Measurements from ENCODE around the gene GNAI2.
"Not testable (repeated sequence)": the region's sequence is repeated elsewhere in the genome, so short reads cannot be mapped to it uniquely, and the experiment has no call there.

GNAI2 gene

DNA sequence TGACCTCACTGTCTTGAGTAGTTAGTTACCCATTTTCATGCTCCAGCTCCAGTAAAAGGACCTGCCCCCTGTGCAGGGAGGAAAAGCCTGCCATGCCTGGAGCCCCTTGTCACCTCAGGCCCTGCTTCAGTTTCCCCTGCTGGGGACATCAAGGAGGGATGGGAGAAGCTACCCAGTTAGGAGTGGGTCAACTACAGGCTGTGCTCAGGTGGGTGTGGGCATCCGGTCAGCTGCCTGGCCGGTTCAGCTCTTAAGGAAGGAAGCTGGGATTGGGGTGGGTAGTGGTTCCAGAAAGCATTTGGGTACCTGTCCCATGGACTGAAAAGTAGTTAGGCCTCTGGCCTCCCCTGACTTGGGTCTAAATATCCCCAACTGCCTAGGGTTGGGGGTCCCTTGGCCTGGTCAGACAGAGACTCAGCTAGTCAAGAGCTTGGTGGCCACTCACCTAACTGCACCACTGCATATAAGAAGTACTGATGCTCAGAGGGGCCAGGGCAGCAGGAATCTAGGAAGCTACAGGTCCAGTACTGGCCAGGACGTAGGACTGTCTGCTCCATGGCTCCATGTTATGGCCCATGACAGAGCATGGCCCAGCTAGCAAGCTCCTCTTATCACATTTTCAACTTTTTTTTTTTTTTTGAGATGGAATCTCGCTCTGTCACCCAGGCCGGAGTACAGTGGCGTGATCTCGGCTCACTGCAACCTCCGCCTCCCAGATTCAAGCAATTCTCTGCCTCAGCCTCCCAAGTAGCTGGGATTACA is 43.4 kb downstream of the GNAI2 start:
- no peak for DNase-seq

DNA sequence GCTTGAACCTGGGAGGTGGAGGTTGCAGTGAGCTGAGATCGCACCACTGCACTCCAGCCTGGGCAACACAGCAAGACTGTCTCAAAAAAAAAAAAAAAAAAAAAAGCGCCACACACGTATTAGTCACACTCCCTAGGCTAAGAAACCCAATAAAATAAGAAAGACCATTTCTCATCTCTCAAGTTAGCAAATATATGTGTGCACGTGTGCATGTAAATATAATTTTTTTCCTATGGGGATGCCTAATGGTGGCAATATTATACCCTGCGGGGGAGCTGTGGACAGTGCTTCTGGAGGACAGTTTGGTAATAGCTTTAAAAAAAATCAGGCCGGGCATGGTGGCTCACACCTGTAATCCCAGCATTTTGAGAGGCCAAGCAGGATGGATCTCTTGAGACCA is 48.1 kb downstream of the GNAI2 start:
- DNase-seq, result not testable (repeated sequence)

DNA sequence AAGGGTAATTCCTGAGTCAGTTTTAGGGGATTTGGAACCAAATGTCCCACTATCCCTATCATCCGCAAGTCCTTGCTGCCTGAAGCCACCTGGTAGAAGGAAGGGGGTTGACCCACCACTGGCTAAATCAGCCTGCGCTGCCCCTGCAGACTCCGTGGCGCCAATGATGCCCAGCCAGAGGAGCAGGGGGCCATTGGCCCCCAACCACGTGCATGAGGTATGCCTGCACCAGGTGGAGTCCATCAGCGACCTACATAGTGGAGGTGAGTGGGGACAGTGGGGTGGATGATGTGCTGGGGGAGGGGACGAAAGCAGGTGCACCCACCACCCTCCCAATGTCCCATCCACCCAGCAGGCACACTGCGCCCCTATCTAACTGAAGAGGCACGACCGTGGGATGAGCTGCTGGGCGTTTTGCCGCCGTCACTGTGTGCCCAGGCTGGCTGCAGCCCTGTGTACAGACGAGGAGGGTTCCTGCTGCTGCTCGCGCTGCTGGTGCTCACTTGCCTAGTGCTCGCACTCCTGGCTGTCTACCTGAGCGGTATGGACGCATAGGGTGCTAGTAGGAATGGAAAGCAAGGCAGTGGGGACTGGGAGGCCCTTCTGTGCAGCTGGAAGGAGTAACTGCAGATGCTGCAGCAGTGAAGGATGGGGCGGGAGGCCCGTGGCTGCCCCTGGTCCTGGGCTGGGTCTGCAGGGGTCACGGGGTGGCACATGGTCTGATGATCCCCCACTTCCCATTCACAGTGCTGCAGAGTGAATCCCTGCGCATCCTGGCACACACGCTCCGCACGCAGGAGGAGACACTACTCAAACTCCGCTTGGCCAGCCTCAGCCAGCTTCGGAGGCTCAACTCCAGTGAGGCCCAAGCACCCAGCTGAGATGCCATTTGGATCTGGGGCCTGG is 50.6 kb downstream of the GNAI2 start:
- no peak for DNase-seq

DNA sequence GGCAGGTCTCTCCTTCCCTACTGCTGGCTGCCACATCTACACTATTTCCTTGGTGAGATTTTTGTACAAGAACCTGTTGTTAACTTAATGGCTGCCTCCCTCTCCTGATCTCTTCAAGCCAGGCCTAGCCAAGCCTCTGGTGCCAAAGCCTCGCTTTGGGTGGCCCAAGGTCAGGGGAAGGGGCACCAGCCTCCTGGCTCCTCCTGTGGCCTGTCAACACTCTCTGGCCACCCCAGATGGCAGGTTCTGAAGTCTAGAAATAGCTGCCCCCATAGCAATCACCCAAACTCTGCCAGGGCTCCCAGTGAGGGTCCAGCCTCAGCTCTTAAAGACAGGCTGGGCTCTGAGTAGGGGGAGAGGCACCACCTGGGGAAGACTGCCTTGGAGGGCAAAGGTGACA is 51.3 kb downstream of the GNAI2 start:
- DNase-seq, result no peak

DNA sequence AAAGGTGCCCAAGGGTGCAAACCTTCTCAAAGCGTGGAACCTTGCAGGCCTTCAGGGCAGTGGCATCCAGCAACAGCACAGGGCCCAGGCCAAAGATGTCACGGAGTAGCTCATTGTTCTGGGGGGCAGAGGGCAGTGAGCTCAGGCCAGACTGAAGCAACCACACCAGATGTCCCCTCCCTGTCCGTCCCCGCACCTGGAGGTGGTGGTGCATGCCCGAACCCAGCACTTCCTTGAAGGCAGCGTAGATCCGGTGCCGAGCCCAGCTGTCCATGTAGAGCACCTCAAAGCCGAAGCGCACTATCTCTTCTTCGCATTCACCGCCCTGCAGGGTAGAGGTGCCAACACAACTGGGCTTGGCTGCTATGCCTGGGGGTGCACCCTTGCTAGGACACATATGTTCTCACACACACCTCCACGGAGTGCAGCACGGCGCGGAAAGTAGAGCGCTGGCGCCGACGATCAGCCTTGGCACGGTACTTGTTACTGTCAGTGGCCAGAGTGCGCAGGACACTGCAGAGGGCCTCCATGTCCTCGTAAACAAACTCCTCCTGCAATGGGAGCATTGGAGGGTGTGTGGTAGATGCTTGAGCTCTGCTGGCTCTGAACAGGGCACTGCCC is 52.5 kb downstream of the GNAI2 start:
- no peak for DNase-seq

GRCh38 chr3:50289130-50289529 is 53.1 kb downstream of the GNAI2 start:
- no peak for DNase-seq

DNA sequence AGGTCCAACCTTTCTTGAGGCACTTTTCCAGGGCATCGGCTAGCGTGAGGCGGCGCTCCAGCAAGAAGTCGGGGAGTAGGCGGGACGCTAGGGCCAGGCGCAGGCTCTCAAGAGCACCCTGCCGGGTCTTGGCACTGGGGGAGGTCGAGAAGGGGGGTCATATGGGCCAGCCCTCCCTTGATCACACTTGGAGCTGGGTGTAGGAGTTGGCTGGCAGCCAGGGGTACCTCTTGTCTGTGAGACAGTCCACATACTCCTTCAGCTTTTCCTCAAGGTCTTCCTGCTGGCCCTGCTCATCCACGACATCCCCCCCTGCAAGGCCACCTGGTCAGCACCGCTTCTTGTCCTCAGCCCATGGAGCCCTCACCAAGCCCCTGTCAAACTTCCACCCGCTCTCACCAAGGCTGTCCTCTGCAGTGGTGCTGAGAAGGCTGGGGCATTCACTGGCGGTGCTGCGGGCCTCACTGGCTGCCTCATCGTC is 54.2 kb downstream of the GNAI2 start:
- DNase-seq, result no peak

GRCh38 chr3:50292159-50293078 is 56.4 kb downstream of the GNAI2 start, which contains the start of gene IFRD2:
IFRD2 (minus strand) TSS chr3:50292429; CDS start chr3:50292274, 155 bp downstream.
- DNase-seq, result peak; percentile 85 to 99 (median 94)

DNA sequence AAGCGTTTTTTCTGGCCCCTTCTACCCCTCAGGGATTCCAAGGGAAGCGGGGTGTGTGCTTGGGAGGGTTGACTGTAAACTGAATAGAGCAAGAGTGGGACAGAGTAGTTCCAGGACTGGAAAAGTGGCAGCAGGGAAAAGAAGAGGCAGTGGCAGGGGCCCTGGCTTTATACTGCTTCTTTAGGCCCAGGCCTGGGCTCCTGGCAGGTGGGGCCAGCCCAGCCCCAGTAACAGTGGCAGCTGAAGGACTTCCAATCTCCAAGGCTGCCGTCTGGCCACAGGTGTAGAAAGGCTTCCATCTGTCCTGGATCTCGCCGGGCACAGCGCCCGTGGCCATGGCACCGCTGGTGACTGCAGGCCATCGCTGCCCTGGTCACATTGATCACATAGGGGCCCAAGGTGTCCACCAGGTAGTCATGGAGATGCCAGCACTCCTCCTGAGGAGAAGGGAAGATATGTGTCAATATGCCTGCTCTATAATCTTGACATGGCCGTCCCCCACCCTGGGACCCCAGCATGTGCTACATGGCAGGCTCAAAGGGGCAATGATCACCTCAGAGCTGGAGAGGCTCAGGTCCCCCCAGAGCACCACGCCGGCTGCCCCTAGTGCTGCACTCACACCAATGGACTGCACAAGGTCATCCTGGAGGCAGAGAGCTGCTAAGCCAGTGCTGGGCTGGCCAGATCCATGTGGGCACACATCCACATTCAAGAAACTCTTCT is 57.2 kb downstream of the GNAI2 start:
- DNase-seq, result no peak

DNA sequence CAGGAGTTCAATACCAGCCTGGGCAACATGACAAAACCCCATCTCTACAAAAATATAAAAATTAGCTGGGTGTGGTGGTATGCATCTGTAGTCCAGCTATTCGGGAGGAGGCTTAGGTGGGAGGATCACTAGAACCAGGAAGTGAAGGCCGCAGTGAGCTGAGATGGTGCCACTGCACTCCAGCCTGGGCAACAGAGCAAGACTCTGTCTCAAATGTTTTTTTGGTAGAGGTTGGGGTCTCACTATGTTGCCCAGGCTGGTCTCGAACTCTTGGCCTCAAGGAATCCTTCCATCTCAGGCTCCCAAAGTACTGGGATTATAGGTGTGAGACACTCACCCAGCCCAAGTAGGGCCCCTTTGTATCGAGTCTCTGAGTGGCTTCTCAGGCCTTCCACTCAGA is 58.1 kb downstream of the GNAI2 start:
- no peak for DNase-seq

DNA sequence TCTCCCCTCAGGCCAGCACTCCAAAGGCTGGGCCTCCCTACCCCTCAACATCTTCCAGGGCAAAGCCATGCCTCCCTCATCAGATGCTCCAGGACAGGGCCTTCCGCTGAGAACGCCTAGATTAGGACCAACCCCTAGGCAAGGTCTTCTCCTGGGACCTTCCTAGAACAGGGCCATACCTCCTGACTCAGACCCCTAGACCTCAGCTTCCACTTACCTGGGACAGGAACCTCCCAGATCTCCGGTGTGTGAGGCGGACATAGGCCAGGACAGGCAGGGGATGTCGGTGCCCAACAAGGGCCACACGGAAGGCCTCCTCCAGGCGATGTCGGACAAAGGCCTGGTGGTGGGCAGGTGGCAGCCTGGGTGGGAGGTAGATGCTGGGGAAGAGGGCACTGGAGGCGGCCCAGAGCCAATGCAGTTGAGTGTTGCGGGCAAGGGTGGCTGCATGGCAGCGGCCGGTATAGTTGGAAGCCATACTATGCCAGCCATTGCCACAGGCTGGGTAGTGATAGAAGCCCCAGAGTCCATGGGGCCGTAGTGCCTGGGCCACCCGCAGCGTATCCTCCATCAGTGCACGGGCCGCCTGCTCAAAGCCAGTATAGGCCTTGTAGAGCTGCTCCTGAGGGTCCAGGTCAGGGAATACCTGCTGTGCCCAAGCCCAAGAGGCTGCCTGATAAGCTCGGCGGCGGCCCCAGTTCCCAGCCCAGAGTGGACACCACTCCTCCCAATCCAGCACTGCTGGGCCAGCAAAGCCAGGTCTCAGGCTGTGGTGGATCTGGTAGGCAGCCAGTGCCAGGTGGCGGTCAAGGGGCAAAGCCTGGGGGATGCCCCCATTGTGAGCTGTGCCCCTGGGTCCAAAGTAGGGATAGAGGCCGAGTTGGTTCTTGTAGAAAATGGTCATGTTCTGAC is 58.7 kb downstream of the GNAI2 start:
- DNase-seq, result no peak

GRCh38 chr3:50295553-50296431 is 59.8 kb downstream of the GNAI2 start:
- no peak for DNase-seq

DNA sequence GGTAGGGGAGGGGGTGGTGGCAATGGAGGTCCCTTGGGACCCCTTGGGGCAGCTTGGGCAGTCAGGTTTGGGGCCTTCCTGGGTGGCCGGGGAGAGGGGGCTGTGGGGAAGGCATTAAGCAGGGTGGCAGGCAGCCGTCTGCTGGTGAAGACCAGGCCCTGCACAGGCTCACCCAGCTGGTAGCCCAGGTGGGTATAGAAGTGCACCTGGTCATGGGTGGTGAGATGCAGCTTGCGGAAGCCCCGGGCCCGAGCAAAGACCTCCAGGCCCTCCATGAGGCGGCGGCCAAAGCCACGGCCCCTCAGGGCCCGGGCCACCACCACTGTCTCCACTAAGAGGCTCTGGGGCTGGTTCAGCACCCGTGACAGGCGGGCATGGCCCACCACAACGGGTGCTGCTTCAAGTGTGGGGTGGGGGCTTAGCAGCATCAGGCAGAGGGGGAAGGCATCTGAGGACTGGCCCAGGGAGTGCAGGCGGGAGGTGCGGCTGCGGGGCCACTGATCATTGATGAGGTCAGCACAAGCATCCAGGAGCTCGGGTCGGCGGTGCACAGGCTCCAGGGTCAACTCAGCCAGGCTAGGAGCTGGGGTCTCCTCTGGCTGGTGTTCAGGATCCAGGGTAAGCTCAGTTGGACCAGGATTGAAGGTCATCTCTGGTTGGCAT is 60.8 kb downstream of the GNAI2 start:
- DNase-seq, result no peak

GRCh38 chr3:50297384-50297775 is 61.4 kb downstream of the GNAI2 start:
- no peak for DNase-seq

DNA sequence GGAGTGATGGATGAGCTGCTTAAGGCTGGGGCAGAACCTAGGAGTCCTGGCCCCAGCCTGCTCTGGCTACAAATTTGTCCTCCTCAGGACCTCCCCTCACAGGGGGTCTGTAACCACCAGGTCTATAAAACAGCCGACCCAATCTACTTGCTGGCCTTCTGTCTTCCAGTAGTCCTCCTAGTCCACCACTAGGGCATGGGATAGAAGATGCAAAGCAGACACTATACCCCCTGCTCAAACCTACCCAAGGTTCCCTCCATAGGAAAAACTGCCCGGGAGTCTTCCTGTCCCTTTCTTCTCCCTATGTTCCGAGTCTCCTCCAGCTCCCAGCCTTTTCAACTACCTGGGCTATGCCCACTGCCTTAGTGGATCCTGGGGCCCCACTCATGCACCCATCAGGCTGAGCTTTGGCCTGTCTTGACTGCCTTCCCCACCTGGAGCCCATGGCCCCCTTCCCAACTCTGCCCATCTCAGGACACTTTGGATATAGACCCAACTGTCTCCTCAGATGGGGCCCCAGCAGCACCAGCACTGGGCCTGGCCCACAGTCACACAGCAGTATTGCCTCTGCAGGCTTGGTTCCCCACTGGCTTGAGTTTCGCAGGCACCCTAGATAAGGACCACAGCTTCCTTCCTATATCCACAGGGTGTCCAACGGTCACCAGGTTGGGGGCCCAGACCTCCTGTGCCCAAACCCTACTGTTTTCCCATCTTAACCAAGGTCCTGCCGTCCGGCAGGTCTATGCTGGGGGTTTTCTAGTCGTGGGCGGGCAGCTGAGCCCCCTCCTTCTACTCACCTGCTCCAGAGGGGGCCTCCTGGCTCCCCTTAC is 62.1 kb downstream of the GNAI2 start:
- DNase-seq, result no peak

- DNase-seq, result peak; percentile 96 to 100 (median 99)
Measured at GRCh38 chr3:50298836-50299637, 63.0 kb downstream of the GNAI2 start, which contains the start of the genes HYAL3 and NAA80. HYAL3 (minus strand) TSS chr3:50299405; CDS start chr3:50295602, 3,803 bp downstream. NAA80 (minus strand) TSS chr3:50299405; CDS start chr3:50297463, 1,942 bp downstream.

DNA sequence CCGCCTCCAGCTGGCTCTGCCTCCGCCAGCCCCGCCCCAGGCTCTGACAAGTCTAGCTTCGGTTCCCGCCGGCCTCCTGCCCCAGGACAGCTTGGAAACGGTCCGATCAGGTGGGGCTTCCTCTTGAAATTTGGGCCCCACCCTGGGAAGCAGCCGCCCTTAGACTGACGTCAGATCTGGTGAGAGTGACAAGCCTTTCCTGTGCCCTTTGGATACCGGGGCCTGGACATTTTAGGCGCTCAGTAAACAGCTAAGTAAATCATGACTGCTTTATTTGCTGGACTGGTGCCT is 63.6 kb downstream of the GNAI2 start:
- DNase-seq, result no peak

Data from T-helper 2 cell (primary cell).